K562 (cell line): ENCODE measurements around the gene KRTCAP2. TPM values are rescaled to one million over a fixed set of nuclear protein-coding genes. Genes with fewer than 3 reads are reported as not detected.

Experiments
- CBX3 ChIP-seq, 2 experiments: IDR thresholded peaks; 1 replicate in 1 of 2; 2 replicates in 1 of 2; pipeline ENCODE4 v1.6.1; 2012; ENCODE audit warnings: inconsistent platforms in 2 of 2, low read length in 2 of 2, borderline replicate concordance in 1 of 2, control low read depth in 1 of 2
- CCNT2 ChIP-seq: IDR thresholded peaks from 2 replicates; pipeline ENCODE4 v1.6.1; 2011; ENCODE audit warnings: borderline replicate concordance, low read depth, mild to moderate bottlenecking, moderate library complexity, mixed read lengths, low read length; ENCODE audit not compliant: insufficient read length; ENCODE audit errors: extremely low read depth
- CHD2 ChIP-seq: IDR thresholded peaks from 2 replicates; pipeline ENCODE4 v1.6.1; 2011; ENCODE audit warnings: low read depth, low read length
- HMBOX1 ChIP-seq: sonication (generic); IDR thresholded peaks from 2 replicates; pipeline ENCODE4 v1.6.1; 2016
- LCOR ChIP-seq: sonication (generic); formaldehyde crosslinking; IDR thresholded peaks from 2 replicates; pipeline ENCODE4 v1.8.0; 2022; ENCODE audit warnings: mild to moderate bottlenecking, missing genetic modification reagents
- NFXL1 ChIP-seq: fragments of 450-650 bp; formaldehyde crosslinking; IDR thresholded peaks from 2 replicates; pipeline ENCODE4 v1.4.0; 2021; ENCODE audit warnings: mild to moderate bottlenecking
- RBFOX2 ChIP-seq: fragments of 200-400 bp; formaldehyde crosslinking; IDR thresholded peaks from 2 replicates; pipeline ENCODE4 v1.6.1; 2017; ENCODE audit warnings: low read depth, mild to moderate bottlenecking, low read length, moderate library complexity
- RFX7 ChIP-seq: fragments of 250-450 bp; sonication (Bioruptor Pico); IDR thresholded peaks from 2 replicates; pipeline ENCODE4 v1.5.1; 2021; ENCODE audit warnings: mild to moderate bottlenecking
- SNAPC5 ChIP-seq: fragments of 250-450 bp; sonication (Bioruptor Pico); IDR thresholded peaks from 2 replicates; pipeline ENCODE4 v1.8.0; 2021; ENCODE audit warnings: moderate library complexity, mild to moderate bottlenecking, inconsistent platforms
- SPI1 ChIP-seq: IDR thresholded peaks from 2 replicates; pipeline ENCODE4 v1.6.1; 2011; ENCODE audit warnings: low read depth, low read length, control low read depth, borderline replicate concordance
- STAT5B ChIP-seq: fragments of 250-450 bp; sonication (Bioruptor Pico); IDR thresholded peaks from 2 replicates; pipeline ENCODE4 v1.8.0; 2021; ENCODE audit warnings: mild to moderate bottlenecking, inconsistent platforms
- TAF7 ChIP-seq: fragments of 450-650 bp; IDR thresholded peaks from 2 replicates; pipeline ENCODE4 v1.6.1; 2016; ENCODE audit warnings: missing genetic modification characterization, missing compliant biosample characterization
- TARDBP ChIP-seq: fragments of 450-650 bp; IDR thresholded peaks from 2 replicates; pipeline ENCODE4 v1.6.1; 2016
- ZC3H11A ChIP-seq: IDR thresholded peaks from 2 replicates; pipeline ENCODE4 v1.6.1; 2012; ENCODE audit warnings: low read depth, low read length, improper control_type of control experiment
- ZNF584 ChIP-seq: fragments of 200-800 bp; sonication (Bioruptor generic); IDR thresholded peaks from 2 replicates; pipeline ENCODE4 v1.6.1; 2016; ENCODE audit warnings: low read depth, mild to moderate bottlenecking, missing genetic modification characterization, missing compliant biosample characterization
- ZZZ3 ChIP-seq: fragments of 450-650 bp; IDR thresholded peaks from 2 replicates; pipeline ENCODE4 v1.6.1; 2016; ENCODE audit warnings: antibody characterized with exemption, mild to moderate bottlenecking, moderate library complexity
- polyA plus RNA-seq, 8 experiments: library from polyadenylated mRNA; depleted of rRNA in 4 of 8; stranded (reverse) in 5 of 8; unstranded in 3 of 8; fragments of >200 nt; fragmentation: Nextera tagmentation in 2 of 8; fragmentation: Illumina TruSeq in 1 of 8; extraction: Ambion mirVana in 2 of 8; extraction: Trizol in 1 of 8; gene quantifications; 2 replicates each; pipeline versions ENCODE4 v1.2.1 to v1.2.3, GENCODE V29; 2011 to 2014; ENCODE audit warnings: inconsistent platforms in 1 of 8, missing spikeins in 1 of 8
- total RNA-seq, 7 experiments: library from RNA; depleted of rRNA in 6 of 7; stranded (reverse); fragments of >200 nt in 6 of 7; fragmentation: Illumina TruSeq in 2 of 7; extraction: Trizol in 2 of 7; gene quantifications; 2 replicates each; pipeline versions ENCODE4 v1.2.1 to v1.2.3, GENCODE V29; 2011 to 2021; ENCODE audit warnings: low replicate concordance in 1 of 7
- TF ChIP-seq, protein P1 (sequence below): sonication (generic); formaldehyde crosslinking; IDR thresholded peaks from 2 replicates; pipeline ENCODE4 v1.8.1; 2023; ENCODE audit warnings: mild to moderate bottlenecking, missing genetic modification reagents, moderate library complexity
- TF ChIP-seq, protein P2 (sequence below), 2 experiments: fragments of 450-650 bp; IDR thresholded peaks; 2 replicates each; pipeline ENCODE4 v1.6.1; 2018; ENCODE audit warnings: mild to moderate bottlenecking in 2 of 2, low read depth in 1 of 2; ENCODE audit not compliant: partially characterized antibody in 2 of 2

The KRTCAP2 gene
- total and polyA plus RNA-seq, 9 of the 15 experiments (the other 6 are each of a cell fraction or from before 2014, with no cell fraction given): 126 to 436 (median 244) TPM

- TF ChIP-seq HMBOX1 (no peak), TAF7 (tag) (peak; percentile 76), ZNF584 (no peak), SNAPC5 (CRISPR knock-in tag) (no peak), CCNT2 (no peak), LCOR (CRISPR knock-in tag) (peak; percentile 76), SPI1 (no peak), ZZZ3 (no peak), RBFOX2 (peak; percentile 89), ZC3H11A (no peak), NFXL1 (no peak), CBX3 (IDR thresholded peaks at IDR 0.05; ENCODE audit: borderline replicate concordance in 1 of 2, low read length in 2 of 2) (peak in 1 of 2 experiments; percentile 5; a peak in 1 of 3 replicates), TARDBP (no peak; the same call in 1 of the 2 replicates), STAT5B (CRISPR knock-in tag) (no peak), CHD2 (no peak), RFX7 (no peak)
- TF ChIP-seq, protein P1, sequence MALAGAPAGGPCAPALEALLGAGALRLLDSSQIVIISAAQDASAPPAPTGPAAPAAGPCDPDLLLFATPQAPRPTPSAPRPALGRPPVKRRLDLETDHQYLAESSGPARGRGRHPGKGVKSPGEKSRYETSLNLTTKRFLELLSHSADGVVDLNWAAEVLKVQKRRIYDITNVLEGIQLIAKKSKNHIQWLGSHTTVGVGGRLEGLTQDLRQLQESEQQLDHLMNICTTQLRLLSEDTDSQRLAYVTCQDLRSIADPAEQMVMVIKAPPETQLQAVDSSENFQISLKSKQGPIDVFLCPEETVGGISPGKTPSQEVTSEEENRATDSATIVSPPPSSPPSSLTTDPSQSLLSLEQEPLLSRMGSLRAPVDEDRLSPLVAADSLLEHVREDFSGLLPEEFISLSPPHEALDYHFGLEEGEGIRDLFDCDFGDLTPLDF: peak; percentile 59; the same call in 1 of the 2 replicates
- TF ChIP-seq, protein P2, sequence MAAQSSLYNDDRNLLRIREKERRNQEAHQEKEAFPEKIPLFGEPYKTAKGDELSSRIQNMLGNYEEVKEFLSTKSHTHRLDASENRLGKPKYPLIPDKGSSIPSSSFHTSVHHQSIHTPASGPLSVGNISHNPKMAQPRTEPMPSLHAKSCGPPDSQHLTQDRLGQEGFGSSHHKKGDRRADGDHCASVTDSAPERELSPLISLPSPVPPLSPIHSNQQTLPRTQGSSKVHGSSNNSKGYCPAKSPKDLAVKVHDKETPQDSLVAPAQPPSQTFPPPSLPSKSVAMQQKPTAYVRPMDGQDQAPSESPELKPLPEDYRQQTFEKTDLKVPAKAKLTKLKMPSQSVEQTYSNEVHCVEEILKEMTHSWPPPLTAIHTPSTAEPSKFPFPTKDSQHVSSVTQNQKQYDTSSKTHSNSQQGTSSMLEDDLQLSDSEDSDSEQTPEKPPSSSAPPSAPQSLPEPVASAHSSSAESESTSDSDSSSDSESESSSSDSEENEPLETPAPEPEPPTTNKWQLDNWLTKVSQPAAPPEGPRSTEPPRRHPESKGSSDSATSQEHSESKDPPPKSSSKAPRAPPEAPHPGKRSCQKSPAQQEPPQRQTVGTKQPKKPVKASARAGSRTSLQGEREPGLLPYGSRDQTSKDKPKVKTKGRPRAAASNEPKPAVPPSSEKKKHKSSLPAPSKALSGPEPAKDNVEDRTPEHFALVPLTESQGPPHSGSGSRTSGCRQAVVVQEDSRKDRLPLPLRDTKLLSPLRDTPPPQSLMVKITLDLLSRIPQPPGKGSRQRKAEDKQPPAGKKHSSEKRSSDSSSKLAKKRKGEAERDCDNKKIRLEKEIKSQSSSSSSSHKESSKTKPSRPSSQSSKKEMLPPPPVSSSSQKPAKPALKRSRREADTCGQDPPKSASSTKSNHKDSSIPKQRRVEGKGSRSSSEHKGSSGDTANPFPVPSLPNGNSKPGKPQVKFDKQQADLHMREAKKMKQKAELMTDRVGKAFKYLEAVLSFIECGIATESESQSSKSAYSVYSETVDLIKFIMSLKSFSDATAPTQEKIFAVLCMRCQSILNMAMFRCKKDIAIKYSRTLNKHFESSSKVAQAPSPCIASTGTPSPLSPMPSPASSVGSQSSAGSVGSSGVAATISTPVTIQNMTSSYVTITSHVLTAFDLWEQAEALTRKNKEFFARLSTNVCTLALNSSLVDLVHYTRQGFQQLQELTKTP (IDR thresholded peaks at IDR 0.05; ENCODE audit: low read depth in 1 of 2, partially characterized antibody in 2 of 2): no peak
These were observed at the start of gene KRTCAP2 (continued) for GRCh38 chr1:155172732-155173477.
